ENCODE measurements around the gene CCDC93.
"Not testable (repeated sequence)": the region's sequence is repeated elsewhere in the genome, so short reads cannot be mapped to it uniquely, and the experiment has no call there.

The CCDC93 gene

GRCh38 chr2:118021356-118021755 lies 7.5 kb upstream of the CCDC93 start:
- no peak overlapping the region for H3K27ac ChIP-seq

GRCh38 chr2:118019821-118020220 lies 6.0 kb upstream of the CCDC93 start:
- no peak overlapping the region for H3K27ac ChIP-seq

More at GRCh38 chr2:118021356-118021755, 7.5 kb upstream of the CCDC93 start:
- no peak for TF ChIP-seq CTCF (conservative IDR thresholded peaks at IDR 0.05)

GRCh38 chr2:118016911-118017310 lies 3.0 kb upstream of the CCDC93 start:
- no peak overlapping the region for H3K27ac ChIP-seq
- no peak for TF ChIP-seq CTCF (conservative IDR thresholded peaks at IDR 0.05)

More at GRCh38 chr2:118019821-118020220, 6.0 kb upstream of the CCDC93 start:
- TF ChIP-seq CTCF (conservative IDR thresholded peaks at IDR 0.05): no peak

GRCh38 chr2:118015761-118016160 lies 1.9 kb upstream of the CCDC93 start:
- H3K27ac ChIP-seq: not testable (repeated sequence)

- H3K27ac ChIP-seq: peak overlapping the region; percentile 78
These were observed 588 bp upstream of the CCDC93 start for GRCh38 chr2:118014492-118014824.

GRCh38 chr2:118013221-118013723 lies 598 bp downstream of the CCDC93 start:
- no peak for TF ChIP-seq CTCF (conservative IDR thresholded peaks at IDR 0.05)
- peak overlapping the region; percentile 78 for H3K27ac ChIP-seq

More at GRCh38 chr2:118014492-118014824, 588 bp upstream of the CCDC93 start:
- no peak for TF ChIP-seq CTCF (conservative IDR thresholded peaks at IDR 0.05)

- no peak for TF ChIP-seq CTCF (conservative IDR thresholded peaks at IDR 0.05)
- H3K27ac ChIP-seq: peak overlapping the region; percentile 78; the same call in 1 of the 2 replicates
These were observed 1.1 kb downstream of the CCDC93 start for GRCh38 chr2:118012778-118013177.

GRCh38 chr2:118010473-118010872 lies 3.4 kb downstream of the CCDC93 start:
- no peak for TF ChIP-seq CTCF (conservative IDR thresholded peaks at IDR 0.05)
- no peak overlapping the region for H3K27ac ChIP-seq

Measured in VCaP (cell line).